HG03558 (cell line): ENCODE results near the gene EPHA6.

Experiments used
- ATAC-seq: cut with Tn5 transposase; IDR thresholded peaks from one replicate; pipeline ENCODE4 v1.9.1; 2021; ENCODE audit warnings: moderate number of reproducible peaks; ENCODE audit not compliant: unreplicated experiment; ENCODE audit errors: extremely low read depth

The EPHA6 gene

GRCh38 chr3:97674461-97674860, 860.1 kb downstream of the EPHA6 start:
- no peak for ATAC-seq

DNA sequence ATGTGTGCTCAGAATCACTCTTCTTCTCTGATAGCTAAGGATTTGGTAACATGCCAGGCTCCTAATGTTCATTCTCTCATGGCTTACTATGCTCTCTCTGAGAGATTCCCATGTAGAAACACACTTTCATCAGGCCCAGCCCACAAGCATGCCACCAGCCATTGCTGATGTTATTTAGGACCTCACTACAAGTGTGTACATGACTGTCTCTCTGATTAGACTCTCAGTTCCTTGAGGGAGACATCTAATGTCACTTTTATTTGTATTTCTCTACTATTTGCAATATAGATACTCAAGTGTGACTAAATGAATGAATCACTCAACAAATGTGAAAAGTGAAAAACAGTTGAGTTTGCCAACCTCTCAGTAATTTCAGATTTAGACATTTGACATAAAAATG, 865.8 kb downstream of the EPHA6 start:
- ATAC-seq: no peak

- no peak for ATAC-seq
Measured at GRCh38 chr3:97680696-97681095, 866.3 kb downstream of the EPHA6 start.

GRCh38 chr3:97684490-97684889, 870.1 kb downstream of the EPHA6 start:
- ATAC-seq: no peak

- ATAC-seq: no peak
Measured at GRCh38 chr3:97686258-97686657, 871.9 kb downstream of the EPHA6 start.

GRCh38 chr3:97687734-97688133, 873.3 kb downstream of the EPHA6 start:
- no peak for ATAC-seq

DNA sequence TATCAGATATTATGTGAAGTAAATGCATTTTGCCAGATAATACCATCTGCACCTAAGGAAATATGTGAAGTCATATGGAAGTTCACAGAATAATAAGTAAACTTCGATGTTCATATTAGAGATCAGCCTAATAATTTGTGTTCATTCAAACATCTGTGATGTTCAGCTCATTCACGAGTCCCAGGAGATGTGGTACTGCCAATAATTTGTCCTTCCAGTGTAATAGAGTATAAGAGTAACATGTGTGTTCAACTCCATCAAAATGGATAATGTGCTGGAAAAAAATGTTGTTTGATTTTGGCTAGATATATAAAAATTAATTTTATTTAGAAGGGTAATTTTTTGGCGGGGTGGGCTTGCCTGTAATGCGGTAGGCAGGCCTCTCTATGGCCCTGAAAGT, 874.7 kb downstream of the EPHA6 start:
- ATAC-seq: no peak

GRCh38 chr3:97689962-97690361, 875.6 kb downstream of the EPHA6 start:
- no peak for ATAC-seq

DNA sequence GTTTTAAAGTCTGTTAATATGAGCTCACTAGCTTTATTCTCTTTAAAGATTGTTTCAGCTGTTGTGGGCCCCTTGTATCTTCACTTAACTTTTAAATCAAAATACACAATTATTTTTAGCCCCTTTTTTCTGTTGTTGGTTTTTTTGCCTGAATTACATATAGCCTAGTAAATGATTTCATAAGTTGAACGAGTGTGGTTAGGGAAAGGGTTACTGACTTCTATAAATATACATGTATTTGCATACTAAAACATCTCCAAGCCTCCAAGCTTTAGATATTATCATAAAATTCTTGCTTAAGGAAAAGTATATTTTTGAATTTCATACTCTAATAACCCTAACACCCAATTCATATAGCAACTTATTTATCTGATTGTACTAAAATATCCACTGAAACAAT, 877.0 kb downstream of the EPHA6 start:
- no peak for ATAC-seq

- ATAC-seq: no peak
Measured at GRCh38 chr3:97692389-97692788, 878.0 kb downstream of the EPHA6 start.

DNA sequence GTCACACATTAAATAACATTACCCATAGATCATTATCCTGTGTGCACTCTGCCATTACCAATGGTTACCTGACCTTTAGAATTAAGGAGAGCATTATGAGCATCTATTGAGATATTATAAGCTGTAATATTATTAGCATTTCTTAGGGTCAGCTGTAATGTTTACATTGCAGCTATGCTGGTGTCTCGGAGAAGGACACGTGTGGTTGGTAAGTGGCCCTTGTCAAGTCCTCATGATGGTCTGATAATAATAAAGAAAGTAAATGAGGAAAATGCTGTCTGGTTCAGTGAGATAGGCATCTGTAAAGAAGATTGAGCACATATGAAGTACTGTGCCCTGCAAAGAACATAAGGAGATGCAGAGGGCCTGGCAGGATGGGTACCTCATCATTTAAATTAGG, 878.4 kb downstream of the EPHA6 start:
- no peak for ATAC-seq

- no peak for ATAC-seq
Measured at GRCh38 chr3:97694876-97695275, 880.5 kb downstream of the EPHA6 start.

DNA sequence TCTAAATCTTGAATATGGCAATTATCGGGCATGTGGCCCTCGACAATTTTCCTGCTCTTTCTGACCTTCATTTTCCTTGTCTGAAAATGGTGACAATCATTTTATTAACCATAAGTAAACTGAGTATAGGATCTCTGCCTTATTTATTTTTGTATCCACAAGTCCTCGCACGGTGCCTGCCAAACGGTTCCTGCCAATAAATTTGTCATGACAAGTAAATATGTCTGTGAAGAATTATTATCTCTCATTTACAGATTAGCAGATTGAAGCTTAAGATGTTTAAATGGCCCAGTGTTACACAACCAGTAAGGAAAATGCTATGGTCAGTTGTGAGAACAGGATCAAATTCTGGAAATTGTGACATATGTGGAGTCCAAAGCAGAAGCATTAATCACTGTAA, 884.3 kb downstream of the EPHA6 start:
- no peak for ATAC-seq

GRCh38 chr3:97699889-97700288, 885.5 kb downstream of the EPHA6 start:
- ATAC-seq: no peak

DNA sequence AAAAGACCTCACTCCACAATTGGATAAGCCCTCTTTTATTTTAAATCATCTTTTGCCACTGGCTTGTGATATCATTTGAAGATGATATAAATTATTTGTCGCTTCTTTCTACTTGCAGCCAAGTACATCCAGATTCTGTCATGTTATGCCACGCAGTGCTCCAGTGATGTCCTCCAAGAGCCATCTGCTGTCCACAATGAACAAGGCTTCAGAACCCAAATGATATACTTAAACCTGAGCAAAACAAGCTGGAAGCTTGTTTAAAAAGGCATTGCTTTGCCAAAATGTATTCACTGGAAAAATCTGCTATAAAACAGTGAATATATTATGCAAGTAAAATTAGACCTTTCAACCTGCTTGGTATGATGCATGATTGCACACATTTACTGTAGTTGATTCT, 891.4 kb downstream of the EPHA6 start:
- ATAC-seq: no peak

DNA sequence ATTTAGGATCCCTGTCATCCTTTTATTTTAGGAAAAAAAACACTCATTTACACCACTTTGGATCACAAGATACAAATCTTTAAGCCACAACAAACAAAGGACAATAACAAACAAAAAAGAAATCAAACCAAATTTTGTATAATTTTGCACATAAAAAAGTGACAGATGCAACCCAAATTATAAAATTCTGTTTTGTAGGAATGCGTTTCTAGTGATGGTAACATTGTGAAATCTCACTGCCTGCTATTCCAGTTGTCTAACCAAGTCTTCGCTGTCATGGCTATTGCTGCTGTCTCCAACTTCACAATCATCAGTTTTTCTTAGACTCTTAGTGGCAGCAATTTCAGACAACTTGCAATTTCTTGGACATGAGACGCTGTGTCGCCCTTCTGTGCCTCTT, 891.8 kb downstream of the EPHA6 start:
- ATAC-seq: no peak

GRCh38 chr3:97711654-97712053, 897.3 kb downstream of the EPHA6 start:
- ATAC-seq: no peak

GRCh38 chr3:97712919-97713318, 898.5 kb downstream of the EPHA6 start:
- ATAC-seq: no peak

- no peak for ATAC-seq
Measured at GRCh38 chr3:97713634-97714033, 899.2 kb downstream of the EPHA6 start.

DNA sequence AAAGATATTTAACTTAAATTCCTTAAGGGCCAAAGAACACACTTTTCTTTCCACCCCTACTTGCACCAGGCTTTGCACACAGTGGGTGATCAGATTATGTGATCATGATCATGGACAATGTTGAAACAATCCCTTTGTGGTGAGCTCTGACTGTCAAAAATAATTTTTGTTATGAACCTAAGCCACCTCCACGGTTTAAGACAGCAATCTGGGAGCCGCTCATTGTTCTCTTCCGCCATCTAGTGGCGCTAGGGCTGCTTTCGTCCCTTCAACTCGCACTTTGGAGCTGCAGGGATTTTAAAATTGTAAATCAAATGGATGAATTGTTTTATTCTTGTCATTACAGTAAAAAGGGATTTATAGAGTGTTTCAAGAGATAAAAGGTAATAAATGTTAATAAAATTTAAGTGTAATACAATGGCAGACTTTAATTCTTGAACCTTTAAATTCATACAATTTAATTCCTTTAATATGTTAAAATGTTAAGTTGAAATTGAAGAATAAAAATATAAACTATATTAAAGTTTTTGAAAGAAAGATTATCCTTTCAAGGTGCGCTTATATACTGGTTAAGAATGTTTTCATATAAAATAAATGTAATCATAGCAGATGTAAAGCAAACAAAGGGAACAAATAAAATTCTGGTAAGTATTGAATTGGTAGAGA, 904.9 kb downstream of the EPHA6 start:
- no peak for ATAC-seq

DNA sequence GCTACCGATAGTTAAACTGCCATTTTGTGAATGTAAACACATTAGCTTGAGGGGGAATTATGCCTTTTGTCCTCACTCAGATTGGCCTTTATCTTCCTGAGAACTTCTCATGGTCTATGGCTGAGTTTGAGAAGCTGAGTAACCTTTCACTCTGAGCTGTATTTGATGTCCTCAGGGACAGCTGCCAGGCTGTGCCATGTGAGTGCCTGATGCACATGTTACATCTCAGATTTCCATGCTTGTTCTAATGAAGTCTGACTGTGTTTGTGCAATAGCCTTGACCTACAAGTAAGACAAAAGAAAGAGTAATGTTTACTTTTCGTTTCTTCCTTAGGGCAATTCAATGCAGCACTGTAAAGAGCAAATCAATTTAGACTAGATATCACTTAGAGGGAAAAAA, 906.0 kb downstream of the EPHA6 start:
- no peak for ATAC-seq

GRCh38 chr3:97721446-97721845, 907.1 kb downstream of the EPHA6 start:
- ATAC-seq: no peak

- ATAC-seq: no peak
Measured at GRCh38 chr3:97736928-97737327, 922.5 kb downstream of the EPHA6 start.
